ENCODE measurements around the gene MUTYH. TPM values are rescaled to one million over a fixed set of nuclear protein-coding genes. Genes with fewer than 3 reads are reported as not detected.
"Not testable (repeated sequence)": the region's sequence is repeated elsewhere in the genome, so short reads cannot be mapped to it uniquely, and the experiment has no call there.

Gene MUTYH
- total and polyA plus RNA-seq, 2 donors from 2014 or later = 24.1 to 29.0 TPM

- Histone ChIP-seq H3K9me3 (ENCODE audit: control insufficient read depth in 2 of 3, insufficient read depth in 1 of 3, low read length in 3 of 3) (no peaks in the 10 kb centered on the region), H3K27me3 (ENCODE audit: control insufficient read depth, insufficient read depth, low read length) (no peaks in the 10 kb centered on the region), H3K27ac (ENCODE audit: low read depth in 2 of 2, low read length in 2 of 2) (no peak overlapping the region), H3K36me3 (ENCODE audit: control insufficient read depth in 2 of 3, insufficient read depth in 3 of 3, low read length in 3 of 3) (no peaks in the 10 kb centered on the region), H3K4me3 (ENCODE audit: low read length in 3 of 3) (no peak overlapping the region), H3K9ac (ENCODE audit: low read length in 3 of 3) (peak overlapping the region in 1 of 3 donors; percentile 19), H3K4me1 (ENCODE audit: control insufficient read depth in 2 of 3, insufficient read depth in 2 of 3, low read depth in 1 of 3, low read length in 3 of 3) (no peaks in the 10 kb centered on the region)
- FAIRE-seq (no peak), DNase-seq (peak in 3 of 5 donors; percentile 15 to 43 (median 27))
- TF ChIP-seq, protein P1, sequence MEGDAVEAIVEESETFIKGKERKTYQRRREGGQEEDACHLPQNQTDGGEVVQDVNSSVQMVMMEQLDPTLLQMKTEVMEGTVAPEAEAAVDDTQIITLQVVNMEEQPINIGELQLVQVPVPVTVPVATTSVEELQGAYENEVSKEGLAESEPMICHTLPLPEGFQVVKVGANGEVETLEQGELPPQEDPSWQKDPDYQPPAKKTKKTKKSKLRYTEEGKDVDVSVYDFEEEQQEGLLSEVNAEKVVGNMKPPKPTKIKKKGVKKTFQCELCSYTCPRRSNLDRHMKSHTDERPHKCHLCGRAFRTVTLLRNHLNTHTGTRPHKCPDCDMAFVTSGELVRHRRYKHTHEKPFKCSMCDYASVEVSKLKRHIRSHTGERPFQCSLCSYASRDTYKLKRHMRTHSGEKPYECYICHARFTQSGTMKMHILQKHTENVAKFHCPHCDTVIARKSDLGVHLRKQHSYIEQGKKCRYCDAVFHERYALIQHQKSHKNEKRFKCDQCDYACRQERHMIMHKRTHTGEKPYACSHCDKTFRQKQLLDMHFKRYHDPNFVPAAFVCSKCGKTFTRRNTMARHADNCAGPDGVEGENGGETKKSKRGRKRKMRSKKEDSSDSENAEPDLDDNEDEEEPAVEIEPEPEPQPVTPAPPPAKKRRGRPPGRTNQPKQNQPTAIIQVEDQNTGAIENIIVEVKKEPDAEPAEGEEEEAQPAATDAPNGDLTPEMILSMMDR (IDR thresholded peaks at IDR 0.05; ENCODE audit: borderline replicate concordance, extremely low read depth, insufficient read depth) = no peak
- intact Hi-C loops (cut with DNase I) = loop anchor here (5.0 kb wide), 1 partner anchor 281 kb away; no protein-coding TSS in a partner anchor
These were observed 42.4 kb downstream of the MUTYH start for GRCh38 chr1:45297666-45298356.

- no peak overlapping the region for H3K9ac ChIP-seq (ENCODE audit: low read length in 3 of 3)
- H3K27me3 ChIP-seq (ENCODE audit: control insufficient read depth, insufficient read depth, low read length) = no peaks in the 10 kb centered on the region
- no peak overlapping the region for H3K27ac ChIP-seq (ENCODE audit: low read depth in 2 of 2, low read length in 2 of 2)
- TF ChIP-seq, protein P1 (IDR thresholded peaks at IDR 0.05; ENCODE audit: borderline replicate concordance, extremely low read depth, insufficient read depth) = no peak
- H3K36me3 ChIP-seq (ENCODE audit: control insufficient read depth in 2 of 3, insufficient read depth in 3 of 3, low read length in 3 of 3) = no peaks in the 10 kb centered on the region
- H3K4me1 ChIP-seq (ENCODE audit: control insufficient read depth in 2 of 3, insufficient read depth in 2 of 3, low read depth in 1 of 3, low read length in 3 of 3) = no peaks in the 10 kb centered on the region
- no peaks in the 10 kb centered on the region for H3K9me3 ChIP-seq (ENCODE audit: control insufficient read depth in 2 of 3, insufficient read depth in 1 of 3, low read length in 3 of 3)
- FAIRE-seq (no peak), DNase-seq (peak in 2 of 5 donors; percentile 13 to 25)
- H3K4me3 ChIP-seq (ENCODE audit: low read length in 3 of 3) = no peak overlapping the region
- intact Hi-C loops (cut with DNase I) = no loop called here
These were observed 48.5 kb downstream of the MUTYH start for GRCh38 chr1:45291716-45292115.

GRCh38 chr1:45291002-45291401 lies 49.2 kb downstream of the MUTYH start:
- H3K27ac ChIP-seq (ENCODE audit: low read depth in 2 of 2, low read length in 2 of 2); H3K36me3 ChIP-seq (ENCODE audit: control insufficient read depth in 2 of 3, insufficient read depth in 3 of 3, low read length in 3 of 3); FAIRE-seq; H3K4me3 ChIP-seq (ENCODE audit: low read length in 3 of 3); H3K9ac ChIP-seq (ENCODE audit: low read length in 3 of 3); H3K4me1 ChIP-seq (ENCODE audit: control insufficient read depth in 2 of 3, insufficient read depth in 2 of 3, low read depth in 1 of 3, low read length in 3 of 3); H3K27me3 ChIP-seq (ENCODE audit: control insufficient read depth, insufficient read depth, low read length); H3K9me3 ChIP-seq (ENCODE audit: control insufficient read depth in 2 of 3, insufficient read depth in 1 of 3, low read length in 3 of 3); DNase-seq; intact Hi-C loops (cut with DNase I): not testable (repeated sequence)

GRCh38 chr1:45286521-45286920 lies 53.7 kb downstream of the MUTYH start:
- intact Hi-C loops (cut with DNase I); H3K9me3 ChIP-seq (ENCODE audit: control insufficient read depth in 2 of 3, insufficient read depth in 1 of 3, low read length in 3 of 3); H3K4me1 ChIP-seq (ENCODE audit: control insufficient read depth in 2 of 3, insufficient read depth in 2 of 3, low read depth in 1 of 3, low read length in 3 of 3); FAIRE-seq; H3K36me3 ChIP-seq (ENCODE audit: control insufficient read depth in 2 of 3, insufficient read depth in 3 of 3, low read length in 3 of 3); H3K9ac ChIP-seq (ENCODE audit: low read length in 3 of 3); H3K4me3 ChIP-seq (ENCODE audit: low read length in 3 of 3); DNase-seq; H3K27ac ChIP-seq (ENCODE audit: low read depth in 2 of 2, low read length in 2 of 2); H3K27me3 ChIP-seq (ENCODE audit: control insufficient read depth, insufficient read depth, low read length): not testable (repeated sequence)

GRCh38 chr1:45284858-45285257 lies 55.4 kb downstream of the MUTYH start:
- H3K4me3 ChIP-seq (ENCODE audit: low read length in 3 of 3); H3K9me3 ChIP-seq (ENCODE audit: control insufficient read depth in 2 of 3, insufficient read depth in 1 of 3, low read length in 3 of 3); FAIRE-seq; H3K27ac ChIP-seq (ENCODE audit: low read depth in 2 of 2, low read length in 2 of 2); intact Hi-C loops (cut with DNase I); H3K27me3 ChIP-seq (ENCODE audit: control insufficient read depth, insufficient read depth, low read length); H3K9ac ChIP-seq (ENCODE audit: low read length in 3 of 3); DNase-seq; H3K36me3 ChIP-seq (ENCODE audit: control insufficient read depth in 2 of 3, insufficient read depth in 3 of 3, low read length in 3 of 3); H3K4me1 ChIP-seq (ENCODE audit: control insufficient read depth in 2 of 3, insufficient read depth in 2 of 3, low read depth in 1 of 3, low read length in 3 of 3): not testable (repeated sequence)

Data from kidney (tissue), 14 donors.